GM23338 (cell line): ENCODE data around the gene DCAF12. TPM values are rescaled to one million over a fixed set of nuclear protein-coding genes. Genes with fewer than 3 reads are reported as not detected.

ENCODE experiments used
- ATAC-seq: fragments of 200-7000 bp; cut with Tn5 transposase; 3 replicates; pipeline ENCODE4 v1.9.1; 2020
- DNase-seq: peaks from one replicate; pipeline ENCODE4 v3.0.0-alpha.2; 2015; ENCODE audit warnings: low spot score
- H2AFZ ChIP-seq: fragments of 200-600 bp; sonication (generic); 2 replicates; pipeline ENCODE4 v1.8.0; 2016; ENCODE audit warnings: antibody characterized with exemption, mild to moderate bottlenecking, moderate library complexity
- H3F3A ChIP-seq: fragments of 200-600 bp; sonication (generic); replicated peaks from 2 replicates; pipeline ENCODE4 v1.8.0; 2017; ENCODE audit warnings: antibody characterized with exemption, mixed run types, low read depth
- H3K27ac ChIP-seq: fragments of 200-600 bp; sonication (generic); 2 replicates; pipeline ENCODE4 v1.6.1; 2016; ENCODE audit warnings: low read depth
- H3K27me3 ChIP-seq: fragments of 200-600 bp; sonication (generic); 2 replicates; pipeline ENCODE4 v1.8.0; 2016; ENCODE audit warnings: mild to moderate bottlenecking, mixed run types, moderate library complexity; ENCODE audit not compliant: insufficient read depth
- H3K36me3 ChIP-seq: fragments of 200-600 bp; sonication (generic); 2 replicates; pipeline ENCODE4 v1.8.0; 2016; ENCODE audit warnings: mild to moderate bottlenecking; ENCODE audit not compliant: insufficient read depth
- H3K4me1 ChIP-seq: fragments of 200-600 bp; sonication (generic); 2 replicates; pipeline ENCODE4 v1.8.0; 2016; ENCODE audit warnings: mild to moderate bottlenecking, moderate library complexity; ENCODE audit not compliant: insufficient read depth
- H3K4me2 ChIP-seq: fragments of 200-600 bp; sonication (generic); 2 replicates; pipeline ENCODE4 v1.7.1; 2017; ENCODE audit warnings: mixed run types
- H3K4me3 ChIP-seq: fragments of 200-600 bp; sonication (generic); 2 replicates; pipeline ENCODE4 v1.6.1; 2016; ENCODE audit warnings: mixed run types
- H3K79me2 ChIP-seq: fragments of 200-600 bp; sonication (generic); replicated peaks from 2 replicates; pipeline ENCODE4 v1.8.0; 2017; ENCODE audit warnings: mild to moderate bottlenecking; ENCODE audit not compliant: insufficient read depth
- H3K9me2 ChIP-seq: fragments of 200-600 bp; sonication (generic); 2 replicates; pipeline ENCODE4 v1.8.0; 2017; ENCODE audit not compliant: insufficient read depth
- H4K20me1 ChIP-seq: fragments of 200-600 bp; sonication (generic); replicated peaks from 2 replicates; pipeline ENCODE4 v1.8.0; 2017; ENCODE audit warnings: mild to moderate bottlenecking; ENCODE audit not compliant: insufficient read depth
- H3K27ac Mint-ChIP-seq: 2 replicates; pipeline ENCODE4 v1.8.0; 2020; ENCODE audit warnings: inconsistent platforms, mild to moderate bottlenecking, moderate library complexity, mixed read lengths
- H3K27me3 Mint-ChIP-seq: 3 replicates; pipeline ENCODE4 v1.8.0; 2022; ENCODE audit warnings: low read depth, mild to moderate bottlenecking, moderate library complexity, mixed read lengths, inconsistent platforms; ENCODE audit not compliant: insufficient read depth, poor library complexity
- H3K36me3 Mint-ChIP-seq: 3 replicates; pipeline ENCODE4 v1.8.0; 2021; ENCODE audit warnings: low read depth, mild to moderate bottlenecking, inconsistent platforms, moderate library complexity, mixed read lengths
- H3K4me1 Mint-ChIP-seq: 3 replicates; pipeline ENCODE4 v1.8.0; 2020; ENCODE audit warnings: mild to moderate bottlenecking, inconsistent platforms, mixed read lengths
- H3K4me3 Mint-ChIP-seq: 3 replicates; pipeline ENCODE4 v1.8.0; 2021; ENCODE audit warnings: moderate library complexity, mild to moderate bottlenecking, inconsistent platforms, mixed read lengths
- H3K9me3 Mint-ChIP-seq: 3 replicates; pipeline ENCODE4 v1.8.0; 2020; ENCODE audit warnings: moderate library complexity, mild to moderate bottlenecking, inconsistent platforms, mixed read lengths
- EZH2phosphoT487 ChIP-seq: fragments of 200-600 bp; sonication (generic); IDR thresholded peaks from one replicate; pipeline ENCODE4 v1.8.1; 2018; ENCODE audit warnings: antibody characterized with exemption; ENCODE audit not compliant: unreplicated experiment
- JUNB ChIP-seq: IDR thresholded peaks from one replicate; pipeline ENCODE4 v1.6.1; 2016; ENCODE audit warnings: antibody characterized with exemption; ENCODE audit not compliant: unreplicated experiment
- NANOG ChIP-seq: IDR thresholded peaks from 2 replicates; pipeline ENCODE4 v1.6.1; 2016; ENCODE audit warnings: antibody characterized with exemption, borderline replicate concordance
- POLR2AphosphoS5 ChIP-seq: IDR thresholded peaks from 2 replicates; pipeline ENCODE4 v1.6.1; 2016; ENCODE audit warnings: antibody characterized with exemption, low read depth
- ZNF114 ChIP-seq: fragments of 250-450 bp; sonication (Bioruptor Pico); IDR thresholded peaks from 2 replicates; pipeline ENCODE4 v1.5.0; 2020; ENCODE audit warnings: mild to moderate bottlenecking, moderate library complexity
- ZNF331 ChIP-seq: fragments of 250-450 bp; sonication (Bioruptor Pico); IDR thresholded peaks from 2 replicates; pipeline ENCODE4 v1.5.0; 2020; ENCODE audit warnings: low read depth, mild to moderate bottlenecking, moderate library complexity
- polyA plus RNA-seq: library from polyadenylated mRNA; unstranded; fragments of >200 nt; fragmentation: Nextera tagmentation; extraction: Ambion mirVana; gene quantifications from 2 replicates; pipeline ENCODE4 v1.2.1, GENCODE V29; 2016
- total RNA-seq: library from RNA; depleted of rRNA; stranded (reverse); fragments of >200 nt; shearing (Covaris generic); gene quantifications from 2 replicates; pipeline ENCODE4 v1.2.3, GENCODE V29; 2014
- TF ChIP-seq, protein P1 (sequence below): IDR thresholded peaks from 2 replicates; pipeline ENCODE4 v1.6.1; 2016; ENCODE audit warnings: antibody characterized with exemption
- TF ChIP-seq, protein P2 (sequence below), 2 experiments: fragments of 200-600 bp in 1 of 2; sonication (generic) in 1 of 2; conservative IDR thresholded peaks; 2 replicates each; pipeline versions ENCODE4 v1.5.1 to v1.6.1; 2016 to 2017; ENCODE audit warnings: antibody characterized with exemption in 2 of 2, low read depth in 2 of 2, mild to moderate bottlenecking in 2 of 2, moderate library complexity in 1 of 2
- TF ChIP-seq, protein P3 (sequence below): fragments of 250-450 bp; sonication (Bioruptor Pico); IDR thresholded peaks from 2 replicates; pipeline ENCODE4 v1.5.0; 2020; ENCODE audit warnings: mild to moderate bottlenecking, moderate library complexity
- TF ChIP-seq, protein P4 (sequence below): IDR thresholded peaks from one replicate; pipeline ENCODE4 v1.6.1; 2018; ENCODE audit warnings: antibody characterized with exemption; ENCODE audit not compliant: unreplicated experiment

The DCAF12 gene
- total and polyA plus RNA-seq, 2 experiments from 2014 or later, result 9.5 to 20.7 TPM

- Mint-ChIP-seq H3K4me1 (peaks cover 13% of the 10 kb centered on the region), H3K36me3 (peaks cover 38% of the 10 kb centered on the region), H3K27me3 (peaks cover 8% of the 10 kb centered on the region), H3K4me3 (no peak overlapping the region; the same call in 2 of the 3 replicates), H3K9me3 (no peaks in the 10 kb centered on the region), H3K27ac (no peak overlapping the region)
- H3K79me2 ChIP-seq, result peaks cover 72% of the 10 kb centered on the region
- no peak overlapping the region for H3K27ac ChIP-seq
- TF ChIP-seq EZH2phosphoT487, result no peak
- TF ChIP-seq, protein P1, sequence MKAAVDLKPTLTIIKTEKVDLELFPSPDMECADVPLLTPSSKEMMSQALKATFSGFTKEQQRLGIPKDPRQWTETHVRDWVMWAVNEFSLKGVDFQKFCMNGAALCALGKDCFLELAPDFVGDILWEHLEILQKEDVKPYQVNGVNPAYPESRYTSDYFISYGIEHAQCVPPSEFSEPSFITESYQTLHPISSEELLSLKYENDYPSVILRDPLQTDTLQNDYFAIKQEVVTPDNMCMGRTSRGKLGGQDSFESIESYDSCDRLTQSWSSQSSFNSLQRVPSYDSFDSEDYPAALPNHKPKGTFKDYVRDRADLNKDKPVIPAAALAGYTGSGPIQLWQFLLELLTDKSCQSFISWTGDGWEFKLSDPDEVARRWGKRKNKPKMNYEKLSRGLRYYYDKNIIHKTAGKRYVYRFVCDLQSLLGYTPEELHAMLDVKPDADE, result no peak
- TF ChIP-seq, protein P2, sequence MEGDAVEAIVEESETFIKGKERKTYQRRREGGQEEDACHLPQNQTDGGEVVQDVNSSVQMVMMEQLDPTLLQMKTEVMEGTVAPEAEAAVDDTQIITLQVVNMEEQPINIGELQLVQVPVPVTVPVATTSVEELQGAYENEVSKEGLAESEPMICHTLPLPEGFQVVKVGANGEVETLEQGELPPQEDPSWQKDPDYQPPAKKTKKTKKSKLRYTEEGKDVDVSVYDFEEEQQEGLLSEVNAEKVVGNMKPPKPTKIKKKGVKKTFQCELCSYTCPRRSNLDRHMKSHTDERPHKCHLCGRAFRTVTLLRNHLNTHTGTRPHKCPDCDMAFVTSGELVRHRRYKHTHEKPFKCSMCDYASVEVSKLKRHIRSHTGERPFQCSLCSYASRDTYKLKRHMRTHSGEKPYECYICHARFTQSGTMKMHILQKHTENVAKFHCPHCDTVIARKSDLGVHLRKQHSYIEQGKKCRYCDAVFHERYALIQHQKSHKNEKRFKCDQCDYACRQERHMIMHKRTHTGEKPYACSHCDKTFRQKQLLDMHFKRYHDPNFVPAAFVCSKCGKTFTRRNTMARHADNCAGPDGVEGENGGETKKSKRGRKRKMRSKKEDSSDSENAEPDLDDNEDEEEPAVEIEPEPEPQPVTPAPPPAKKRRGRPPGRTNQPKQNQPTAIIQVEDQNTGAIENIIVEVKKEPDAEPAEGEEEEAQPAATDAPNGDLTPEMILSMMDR (conservative IDR thresholded peaks at IDR 0.05; ENCODE audit: low read depth in 2 of 2), result no peak
- TF ChIP-seq POLR2AphosphoS5, result no peak
- TF ChIP-seq ZNF331 (CRISPR knock-in tag), result no peak
- TF ChIP-seq, protein P3, sequence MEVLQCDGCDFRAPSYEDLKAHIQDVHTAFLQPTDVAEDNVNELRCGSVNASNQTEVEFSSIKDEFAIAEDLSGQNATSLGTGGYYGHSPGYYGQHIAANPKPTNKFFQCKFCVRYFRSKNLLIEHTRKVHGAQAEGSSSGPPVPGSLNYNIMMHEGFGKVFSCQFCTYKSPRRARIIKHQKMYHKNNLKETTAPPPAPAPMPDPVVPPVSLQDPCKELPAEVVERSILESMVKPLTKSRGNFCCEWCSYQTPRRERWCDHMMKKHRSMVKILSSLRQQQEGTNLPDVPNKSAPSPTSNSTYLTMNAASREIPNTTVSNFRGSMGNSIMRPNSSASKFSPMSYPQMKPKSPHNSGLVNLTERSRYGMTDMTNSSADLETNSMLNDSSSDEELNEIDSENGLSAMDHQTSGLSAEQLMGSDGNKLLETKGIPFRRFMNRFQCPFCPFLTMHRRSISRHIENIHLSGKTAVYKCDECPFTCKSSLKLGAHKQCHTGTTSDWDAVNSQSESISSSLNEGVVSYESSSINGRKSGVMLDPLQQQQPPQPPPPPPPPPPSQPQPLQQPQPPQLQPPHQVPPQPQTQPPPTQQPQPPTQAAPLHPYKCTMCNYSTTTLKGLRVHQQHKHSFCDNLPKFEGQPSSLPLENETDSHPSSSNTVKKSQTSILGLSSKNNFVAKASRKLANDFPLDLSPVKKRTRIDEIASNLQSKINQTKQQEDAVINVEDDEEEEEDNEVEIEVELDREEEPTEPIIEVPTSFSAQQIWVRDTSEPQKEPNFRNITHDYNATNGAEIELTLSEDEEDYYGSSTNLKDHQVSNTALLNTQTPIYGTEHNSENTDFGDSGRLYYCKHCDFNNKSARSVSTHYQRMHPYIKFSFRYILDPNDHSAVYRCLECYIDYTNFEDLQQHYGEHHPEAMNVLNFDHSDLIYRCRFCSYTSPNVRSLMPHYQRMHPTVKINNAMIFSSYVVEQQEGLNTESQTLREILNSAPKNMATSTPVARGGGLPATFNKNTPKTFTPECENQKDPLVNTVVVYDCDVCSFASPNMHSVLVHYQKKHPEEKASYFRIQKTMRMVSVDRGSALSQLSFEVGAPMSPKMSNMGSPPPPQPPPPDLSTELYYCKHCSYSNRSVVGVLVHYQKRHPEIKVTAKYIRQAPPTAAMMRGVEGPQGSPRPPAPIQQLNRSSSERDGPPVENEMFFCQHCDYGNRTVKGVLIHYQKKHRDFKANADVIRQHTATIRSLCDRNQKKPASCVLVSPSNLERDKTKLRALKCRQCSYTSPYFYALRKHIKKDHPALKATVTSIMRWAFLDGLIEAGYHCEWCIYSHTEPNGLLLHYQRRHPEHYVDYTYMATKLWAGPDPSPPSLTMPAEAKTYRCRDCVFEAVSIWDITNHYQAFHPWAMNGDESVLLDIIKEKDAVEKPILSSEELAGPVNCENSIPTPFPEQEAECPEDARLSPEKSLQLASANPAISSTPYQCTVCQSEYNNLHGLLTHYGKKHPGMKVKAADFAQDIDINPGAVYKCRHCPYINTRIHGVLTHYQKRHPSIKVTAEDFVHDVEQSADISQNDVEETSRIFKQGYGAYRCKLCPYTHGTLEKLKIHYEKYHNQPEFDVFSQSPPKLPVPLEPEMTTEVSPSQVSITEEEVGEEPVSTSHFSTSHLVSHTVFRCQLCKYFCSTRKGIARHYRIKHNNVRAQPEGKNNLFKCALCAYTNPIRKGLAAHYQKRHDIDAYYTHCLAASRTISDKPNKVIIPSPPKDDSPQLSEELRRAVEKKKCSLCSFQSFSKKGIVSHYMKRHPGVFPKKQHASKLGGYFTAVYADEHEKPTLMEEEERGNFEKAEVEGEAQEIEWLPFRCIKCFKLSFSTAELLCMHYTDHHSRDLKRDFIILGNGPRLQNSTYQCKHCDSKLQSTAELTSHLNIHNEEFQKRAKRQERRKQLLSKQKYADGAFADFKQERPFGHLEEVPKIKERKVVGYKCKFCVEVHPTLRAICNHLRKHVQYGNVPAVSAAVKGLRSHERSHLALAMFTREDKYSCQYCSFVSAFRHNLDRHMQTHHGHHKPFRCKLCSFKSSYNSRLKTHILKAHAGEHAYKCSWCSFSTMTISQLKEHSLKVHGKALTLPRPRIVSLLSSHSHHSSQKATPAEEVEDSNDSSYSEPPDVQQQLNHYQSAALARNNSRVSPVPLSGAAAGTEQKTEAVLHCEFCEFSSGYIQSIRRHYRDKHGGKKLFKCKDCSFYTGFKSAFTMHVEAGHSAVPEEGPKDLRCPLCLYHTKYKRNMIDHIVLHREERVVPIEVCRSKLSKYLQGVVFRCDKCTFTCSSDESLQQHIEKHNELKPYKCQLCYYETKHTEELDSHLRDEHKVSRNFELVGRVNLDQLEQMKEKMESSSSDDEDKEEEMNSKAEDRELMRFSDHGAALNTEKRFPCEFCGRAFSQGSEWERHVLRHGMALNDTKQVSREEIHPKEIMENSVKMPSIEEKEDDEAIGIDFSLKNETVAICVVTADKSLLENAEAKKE (CRISPR knock-in tag), result no peak
- no peak for TF ChIP-seq JUNB
- no peak for TF ChIP-seq ZNF114 (CRISPR knock-in tag)
- no peak for TF ChIP-seq NANOG
- TF ChIP-seq, protein P4, sequence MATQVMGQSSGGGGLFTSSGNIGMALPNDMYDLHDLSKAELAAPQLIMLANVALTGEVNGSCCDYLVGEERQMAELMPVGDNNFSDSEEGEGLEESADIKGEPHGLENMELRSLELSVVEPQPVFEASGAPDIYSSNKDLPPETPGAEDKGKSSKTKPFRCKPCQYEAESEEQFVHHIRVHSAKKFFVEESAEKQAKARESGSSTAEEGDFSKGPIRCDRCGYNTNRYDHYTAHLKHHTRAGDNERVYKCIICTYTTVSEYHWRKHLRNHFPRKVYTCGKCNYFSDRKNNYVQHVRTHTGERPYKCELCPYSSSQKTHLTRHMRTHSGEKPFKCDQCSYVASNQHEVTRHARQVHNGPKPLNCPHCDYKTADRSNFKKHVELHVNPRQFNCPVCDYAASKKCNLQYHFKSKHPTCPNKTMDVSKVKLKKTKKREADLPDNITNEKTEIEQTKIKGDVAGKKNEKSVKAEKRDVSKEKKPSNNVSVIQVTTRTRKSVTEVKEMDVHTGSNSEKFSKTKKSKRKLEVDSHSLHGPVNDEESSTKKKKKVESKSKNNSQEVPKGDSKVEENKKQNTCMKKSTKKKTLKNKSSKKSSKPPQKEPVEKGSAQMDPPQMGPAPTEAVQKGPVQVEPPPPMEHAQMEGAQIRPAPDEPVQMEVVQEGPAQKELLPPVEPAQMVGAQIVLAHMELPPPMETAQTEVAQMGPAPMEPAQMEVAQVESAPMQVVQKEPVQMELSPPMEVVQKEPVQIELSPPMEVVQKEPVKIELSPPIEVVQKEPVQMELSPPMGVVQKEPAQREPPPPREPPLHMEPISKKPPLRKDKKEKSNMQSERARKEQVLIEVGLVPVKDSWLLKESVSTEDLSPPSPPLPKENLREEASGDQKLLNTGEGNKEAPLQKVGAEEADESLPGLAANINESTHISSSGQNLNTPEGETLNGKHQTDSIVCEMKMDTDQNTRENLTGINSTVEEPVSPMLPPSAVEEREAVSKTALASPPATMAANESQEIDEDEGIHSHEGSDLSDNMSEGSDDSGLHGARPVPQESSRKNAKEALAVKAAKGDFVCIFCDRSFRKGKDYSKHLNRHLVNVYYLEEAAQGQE, result no peak
- peaks cover 31% of the 10 kb centered on the region for H4K20me1 ChIP-seq
- 0 out of 2 replicates have a peak overlapping the region, but pooled peaks have one; percentile 99 for H3K4me3 ChIP-seq
- peaks cover 10% of the 10 kb centered on the region for H3K4me1 ChIP-seq
- no peak for DNase-seq
- no peaks in the 10 kb centered on the region for H3K27me3 ChIP-seq
- H2AFZ ChIP-seq, result no peak overlapping the region
- H3K36me3 ChIP-seq, result peaks cover 14% of the 10 kb centered on the region; the same call in 1 of the 2 replicates
- H3K4me2 ChIP-seq, result no peak overlapping the region
- peaks cover 11% of the 10 kb centered on the region; the same call in 1 of the 2 replicates for H3F3A ChIP-seq
- no peak for ATAC-seq
- H3K9me2 ChIP-seq, result no peaks in the 10 kb centered on the region
Measured at GRCh38 chr9:34124099-34124498, 2.4 kb downstream of the DCAF12 start.
